Measurements from ENCODE around the gene IL1RL1.

The IL1RL1 gene

DNA sequence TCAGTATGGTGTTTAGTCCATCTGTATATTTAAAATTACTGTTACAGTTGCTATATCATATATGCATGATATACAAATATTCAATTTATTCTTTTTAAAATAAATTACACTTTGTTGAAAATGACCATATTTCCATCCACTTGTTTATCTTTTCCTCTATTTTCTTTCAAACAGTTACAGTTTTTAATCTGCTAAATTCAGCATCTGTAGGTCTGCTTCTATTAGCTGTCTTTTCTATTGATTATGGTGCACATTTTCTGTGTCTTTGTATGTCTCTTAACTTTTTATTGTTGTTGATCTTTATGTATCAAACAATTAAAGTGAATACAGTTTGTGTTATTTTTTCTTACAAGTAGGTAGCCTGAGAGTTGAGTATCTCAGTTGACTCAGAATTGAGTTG lies 72.4 kb downstream of the IL1RL1 start:
- peaks cover 28% of the 10 kb centered on the region; the same call in 1 of the 2 replicates for H3K9me3 ChIP-seq (ENCODE audit: insufficient read depth, low read depth, low read length)

DNA sequence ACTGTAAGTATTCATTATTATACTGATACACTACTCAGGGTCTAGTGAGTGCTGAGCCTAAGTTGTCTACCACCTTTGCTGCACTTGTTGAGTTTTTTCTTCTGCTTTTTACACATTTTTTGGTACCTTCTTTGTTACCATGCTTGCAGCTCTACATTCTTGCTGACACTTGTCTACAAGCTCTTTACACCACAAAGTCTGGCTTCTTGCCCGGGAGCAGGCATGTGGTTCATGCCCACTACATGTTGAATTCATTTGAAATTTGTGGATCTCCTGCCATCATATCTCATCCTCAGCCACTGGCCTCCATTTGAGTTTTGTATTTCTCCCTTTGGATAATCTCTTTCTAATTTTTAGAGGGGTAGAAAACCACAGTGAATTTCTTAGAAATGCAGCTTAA lies 74.2 kb downstream of the IL1RL1 start:
- H3K27ac ChIP-seq (ENCODE audit: low read depth, low read length): no peak overlapping the region
- H3K9ac ChIP-seq (ENCODE audit: low read depth, low read length): no peak overlapping the region
- WGBS: 90% methylated on average over 1 of the region's 1 CpG
- H3K27me3 ChIP-seq (ENCODE audit: insufficient read depth, low read length): no peaks in the 10 kb centered on the region
- H3K36me3 ChIP-seq (ENCODE audit: insufficient read depth, low read length): no peaks in the 10 kb centered on the region
- H3K4me1 ChIP-seq (ENCODE audit: insufficient read depth, low read length): no peaks in the 10 kb centered on the region
- H3K9me3 ChIP-seq (ENCODE audit: insufficient read depth, low read depth, low read length): peaks cover 28% of the 10 kb centered on the region; the same call in 1 of the 2 replicates
- no peak overlapping the region for H3K4me3 ChIP-seq (ENCODE audit: low read length)

More for the DNA sequence above, 72.4 kb downstream of the IL1RL1 start:
- no peaks in the 10 kb centered on the region for H3K4me1 ChIP-seq (ENCODE audit: insufficient read depth, low read length)
- no peaks in the 10 kb centered on the region for H3K36me3 ChIP-seq (ENCODE audit: insufficient read depth, low read length)
- no peaks in the 10 kb centered on the region for H3K27me3 ChIP-seq (ENCODE audit: insufficient read depth, low read length)
- H3K27ac ChIP-seq (ENCODE audit: low read depth, low read length): no peak overlapping the region
- no peak overlapping the region for H3K4me3 ChIP-seq (ENCODE audit: low read length)
- H3K9ac ChIP-seq (ENCODE audit: low read depth, low read length): no peak overlapping the region

DNA sequence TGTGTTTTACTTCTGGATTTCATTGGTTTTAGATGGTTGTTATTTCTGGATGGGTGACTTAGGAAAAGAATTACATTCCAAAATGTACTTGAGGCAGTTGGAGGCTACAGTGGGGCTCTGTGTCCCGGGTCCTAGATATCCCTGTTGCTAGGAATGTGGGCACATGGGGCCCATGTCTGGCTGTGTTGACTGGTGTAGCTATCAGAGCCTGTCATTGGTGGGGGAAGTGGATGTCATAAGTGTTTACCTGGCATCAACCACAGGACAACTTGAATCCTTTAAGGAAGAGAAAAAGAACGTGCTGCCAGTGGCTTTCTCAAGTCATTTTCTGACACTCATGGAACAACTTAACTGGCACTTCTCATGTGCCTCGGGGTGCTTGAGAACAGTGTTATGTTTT lies 74.6 kb downstream of the IL1RL1 start:
- no peak overlapping the region for H3K9ac ChIP-seq (ENCODE audit: low read depth, low read length)
- H3K27me3 ChIP-seq (ENCODE audit: insufficient read depth, low read length): no peaks in the 10 kb centered on the region
- peaks cover 28% of the 10 kb centered on the region; the same call in 1 of the 2 replicates for H3K9me3 ChIP-seq (ENCODE audit: insufficient read depth, low read depth, low read length)
- WGBS: 93% methylated on average over 3 of the region's 3 CpGs
- H3K4me1 ChIP-seq (ENCODE audit: insufficient read depth, low read length): no peaks in the 10 kb centered on the region
- no peak overlapping the region for H3K27ac ChIP-seq (ENCODE audit: low read depth, low read length)
- no peaks in the 10 kb centered on the region for H3K36me3 ChIP-seq (ENCODE audit: insufficient read depth, low read length)
- H3K4me3 ChIP-seq (ENCODE audit: low read length): no peak overlapping the region

DNA sequence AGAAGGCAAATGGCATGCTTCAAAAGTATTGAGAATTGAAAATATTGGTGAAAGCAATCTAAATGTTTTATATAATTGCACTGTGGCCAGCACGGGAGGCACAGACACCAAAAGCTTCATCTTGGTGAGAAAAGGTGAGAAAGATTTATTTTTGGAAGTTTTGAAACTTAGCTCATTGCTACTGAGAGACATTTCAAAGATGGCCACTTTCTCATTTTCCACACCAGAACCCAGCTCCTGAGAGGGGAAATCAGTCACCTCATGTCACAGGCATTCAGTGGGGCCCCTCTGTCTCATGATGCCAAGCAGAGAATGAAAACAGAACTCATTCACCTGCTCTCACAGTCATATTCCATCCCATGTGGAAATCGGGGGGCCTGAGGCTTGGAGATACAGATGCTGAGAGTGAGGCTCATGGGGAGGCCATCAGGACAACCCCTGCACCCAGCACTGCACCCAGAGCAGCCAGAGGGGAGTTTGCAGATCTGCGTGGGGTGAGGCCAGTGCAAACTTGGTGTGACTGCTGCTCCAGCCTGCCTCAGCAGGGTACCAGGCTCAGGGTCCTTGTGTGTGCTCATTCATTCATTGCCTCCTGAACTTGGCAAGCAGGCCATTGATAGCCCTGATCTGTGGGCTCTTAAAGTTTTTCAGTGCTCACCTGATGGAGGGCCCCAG lies 75.6 kb downstream of the IL1RL1 start:
- Histone ChIP-seq H3K27ac (ENCODE audit: low read depth, low read length) (no peak overlapping the region), H3K27me3 (ENCODE audit: insufficient read depth, low read length) (no peaks in the 10 kb centered on the region), H3K36me3 (ENCODE audit: insufficient read depth, low read length) (no peaks in the 10 kb centered on the region), H3K9ac (ENCODE audit: low read depth, low read length) (no peak overlapping the region), H3K4me3 (ENCODE audit: low read length) (no peak overlapping the region), H3K4me1 (ENCODE audit: insufficient read depth, low read length) (no peaks in the 10 kb centered on the region), H3K9me3 (ENCODE audit: insufficient read depth, low read depth, low read length) (peaks cover 25% of the 10 kb centered on the region; the same call in 1 of the 2 replicates)
- 93% methylated on average over 3 of the region's 3 CpGs for WGBS

DNA sequence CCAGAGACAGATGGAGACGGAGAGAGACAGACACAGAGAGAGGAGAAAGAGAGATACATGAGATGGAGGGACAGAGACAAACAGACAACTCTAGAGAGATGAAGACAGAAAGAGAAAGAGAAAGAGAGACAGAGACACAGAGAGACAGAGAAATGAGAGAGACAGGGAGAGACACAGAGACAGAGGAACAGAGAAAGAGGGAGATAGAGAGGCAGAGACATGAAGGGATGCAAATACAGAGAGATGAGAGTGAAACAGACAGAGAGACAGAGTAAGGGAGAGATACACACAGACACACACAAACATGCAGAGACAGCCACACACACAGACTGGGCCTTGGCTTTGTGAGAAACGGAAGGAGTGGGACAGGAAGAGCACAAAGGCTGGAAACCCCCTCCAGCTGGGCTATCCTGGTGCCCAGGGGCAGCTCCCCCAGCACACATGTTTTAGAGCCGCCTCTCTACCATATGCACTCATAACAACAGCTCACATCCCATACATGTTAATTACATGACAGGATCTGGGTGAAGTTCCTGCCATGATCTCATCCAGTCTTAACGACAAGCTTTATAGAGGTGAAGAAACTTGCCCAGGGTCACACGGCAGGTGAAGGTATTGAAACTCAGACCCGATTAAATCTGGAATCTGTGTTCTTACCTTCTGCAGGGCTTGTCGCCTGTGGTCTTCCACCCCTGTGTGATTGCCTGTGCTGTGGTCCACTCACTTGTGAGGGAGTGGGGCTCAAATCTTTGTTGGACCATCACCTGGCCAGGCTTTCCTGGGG lies 76.6 kb downstream of the IL1RL1 start:
- WGBS: 91% methylated on average over 7 of the region's 7 CpGs
- Histone ChIP-seq H3K9ac (ENCODE audit: low read depth, low read length) (no peak overlapping the region), H3K4me3 (ENCODE audit: low read length) (no peak overlapping the region), H3K4me1 (ENCODE audit: insufficient read depth, low read length) (no peaks in the 10 kb centered on the region), H3K27me3 (ENCODE audit: insufficient read depth, low read length) (no peaks in the 10 kb centered on the region), H3K27ac (ENCODE audit: low read depth, low read length) (no peak overlapping the region), H3K9me3 (ENCODE audit: insufficient read depth, low read depth, low read length) (peaks cover 18% of the 10 kb centered on the region; the same call in 1 of the 2 replicates), H3K36me3 (ENCODE audit: insufficient read depth, low read length) (no peaks in the 10 kb centered on the region)

DNA sequence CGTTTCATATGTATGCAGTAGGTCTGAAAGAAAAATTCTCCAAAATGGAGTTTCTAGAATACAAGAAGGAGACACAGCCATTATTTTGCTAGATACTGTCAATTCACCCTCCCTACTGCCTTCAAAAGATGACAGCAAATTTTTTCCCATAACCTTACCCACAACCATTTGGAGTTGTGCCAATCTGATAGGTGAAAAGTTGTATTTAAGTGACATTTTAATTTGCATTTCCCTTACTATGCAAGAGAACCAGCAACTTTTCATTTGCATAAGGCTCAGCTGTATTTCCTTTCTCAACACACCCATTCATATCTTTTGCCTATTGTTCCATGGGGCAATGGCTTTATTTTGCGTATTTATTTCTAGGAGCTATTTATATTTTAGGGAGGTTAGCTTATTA lies 80.2 kb downstream of the IL1RL1 start:
- Histone ChIP-seq H3K27me3 (ENCODE audit: insufficient read depth, low read length) (no peaks in the 10 kb centered on the region), H3K27ac (ENCODE audit: low read depth, low read length) (no peak overlapping the region), H3K4me1 (ENCODE audit: insufficient read depth, low read length) (no peaks in the 10 kb centered on the region), H3K4me3 (ENCODE audit: low read length) (no peak overlapping the region), H3K36me3 (ENCODE audit: insufficient read depth, low read length) (no peaks in the 10 kb centered on the region), H3K9me3 (ENCODE audit: insufficient read depth, low read depth, low read length) (no peaks in the 10 kb centered on the region), H3K9ac (ENCODE audit: low read depth, low read length) (no peak overlapping the region)
- no CpG with 5 or more reads among the region's 2 CpGs for WGBS

DNA sequence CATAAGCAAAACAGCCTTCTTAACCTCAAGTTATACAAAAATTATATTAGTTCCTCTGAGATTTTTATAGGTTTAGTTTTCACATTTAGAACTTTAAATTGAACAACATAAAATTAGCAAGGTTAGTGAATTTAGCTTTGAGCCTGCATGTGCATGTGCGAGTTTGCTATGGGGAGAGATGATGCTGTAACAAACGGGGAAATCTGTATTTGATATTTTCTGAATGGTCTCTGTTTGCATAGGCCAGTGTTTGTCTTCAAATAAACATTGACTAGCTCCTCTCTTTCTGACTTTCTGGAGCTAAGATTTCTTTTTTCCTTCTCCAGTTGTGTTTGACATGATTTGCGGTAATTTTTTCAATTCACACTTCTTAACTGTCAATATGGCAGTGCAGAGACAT lies 80.7 kb downstream of the IL1RL1 start:
- H3K27me3 ChIP-seq (ENCODE audit: insufficient read depth, low read length): no peaks in the 10 kb centered on the region
- H3K4me3 ChIP-seq (ENCODE audit: low read length): no peak overlapping the region
- no peak overlapping the region for H3K27ac ChIP-seq (ENCODE audit: low read depth, low read length)
- no peaks in the 10 kb centered on the region for H3K36me3 ChIP-seq (ENCODE audit: insufficient read depth, low read length)
- H3K9me3 ChIP-seq (ENCODE audit: insufficient read depth, low read depth, low read length): no peaks in the 10 kb centered on the region
- no peaks in the 10 kb centered on the region for H3K4me1 ChIP-seq (ENCODE audit: insufficient read depth, low read length)
- WGBS: 64% methylated on average over 3 of the region's 3 CpGs
- no peak overlapping the region for H3K9ac ChIP-seq (ENCODE audit: low read depth, low read length)

DNA sequence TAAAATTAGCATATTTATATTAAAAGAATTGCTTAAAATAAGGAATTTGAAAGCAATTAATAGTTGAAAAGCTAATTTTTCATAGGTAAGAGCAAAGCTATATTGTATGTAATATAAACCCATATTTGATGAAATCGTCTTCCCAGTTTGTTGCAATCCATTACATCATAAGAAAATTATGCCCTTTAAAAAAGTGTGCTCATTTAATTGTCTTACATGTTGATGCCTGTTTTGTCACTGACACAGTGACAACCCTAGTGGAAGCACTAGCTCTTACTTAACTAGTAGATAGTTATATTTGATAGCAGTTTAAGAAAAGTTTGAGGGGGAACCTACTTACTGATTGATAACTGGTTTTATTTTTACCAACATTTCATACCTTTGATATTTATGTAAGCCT lies 81.6 kb downstream of the IL1RL1 start:
- H3K4me1 ChIP-seq (ENCODE audit: insufficient read depth, low read length): no peaks in the 10 kb centered on the region
- no peaks in the 10 kb centered on the region for H3K9me3 ChIP-seq (ENCODE audit: insufficient read depth, low read depth, low read length)
- H3K4me3 ChIP-seq (ENCODE audit: low read length): no peak overlapping the region
- no peaks in the 10 kb centered on the region for H3K36me3 ChIP-seq (ENCODE audit: insufficient read depth, low read length)
- no peak overlapping the region for H3K27ac ChIP-seq (ENCODE audit: low read depth, low read length)
- no peak overlapping the region for H3K9ac ChIP-seq (ENCODE audit: low read depth, low read length)
- no CpG with 5 or more reads among the region's 1 CpG for WGBS
- H3K27me3 ChIP-seq (ENCODE audit: insufficient read depth, low read length): no peaks in the 10 kb centered on the region

DNA sequence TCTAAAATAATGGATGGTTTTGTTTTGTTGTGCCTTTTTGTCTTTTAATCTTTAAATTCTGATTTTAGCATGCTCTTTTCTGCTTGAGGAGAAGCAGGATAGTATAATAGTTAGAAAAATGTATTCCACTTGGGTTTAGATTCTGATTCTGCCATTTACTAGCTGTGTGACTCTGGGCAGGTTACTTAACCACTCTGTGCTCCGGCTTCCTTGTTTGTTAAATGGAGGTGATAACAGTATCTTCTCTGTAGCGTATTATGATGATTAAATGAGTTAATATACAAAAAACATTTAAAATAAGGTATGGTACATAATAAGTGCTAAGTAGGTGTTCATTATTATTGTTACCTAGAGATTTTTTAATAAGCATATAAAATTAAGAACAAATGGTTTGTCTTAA lies 84.6 kb downstream of the IL1RL1 start:
- no peaks in the 10 kb centered on the region for H3K36me3 ChIP-seq (ENCODE audit: insufficient read depth, low read length)
- WGBS: 100% methylated on average over 1 of the region's 2 CpGs
- no peaks in the 10 kb centered on the region for H3K4me1 ChIP-seq (ENCODE audit: insufficient read depth, low read length)
- H3K9me3 ChIP-seq (ENCODE audit: insufficient read depth, low read depth, low read length): no peaks in the 10 kb centered on the region
- no peak overlapping the region for H3K27ac ChIP-seq (ENCODE audit: low read depth, low read length)
- H3K9ac ChIP-seq (ENCODE audit: low read depth, low read length): no peak overlapping the region
- H3K27me3 ChIP-seq (ENCODE audit: insufficient read depth, low read length): no peaks in the 10 kb centered on the region
- no peak overlapping the region for H3K4me3 ChIP-seq (ENCODE audit: low read length)

DNA sequence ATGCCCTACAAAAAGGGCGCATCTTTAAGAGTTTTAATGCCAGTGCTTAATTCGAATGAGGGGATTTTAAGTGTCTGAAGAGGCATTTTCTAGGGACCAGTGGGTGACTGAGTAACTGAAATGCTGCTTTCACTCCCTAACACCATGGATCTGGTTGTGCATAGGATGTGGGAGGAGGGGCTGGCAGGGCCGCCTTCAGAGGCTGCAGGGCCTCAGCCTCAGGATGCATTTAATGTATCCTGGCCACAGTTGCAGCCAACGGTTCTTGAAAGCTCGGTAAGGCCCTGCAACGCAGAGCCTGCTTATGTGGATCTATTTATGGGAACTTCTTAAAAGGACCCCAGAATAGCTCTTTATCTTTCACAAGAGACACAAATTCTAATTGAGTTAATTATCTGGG lies 85.8 kb downstream of the IL1RL1 start:
- WGBS: 82% methylated on average over 6 of the region's 6 CpGs

DNA sequence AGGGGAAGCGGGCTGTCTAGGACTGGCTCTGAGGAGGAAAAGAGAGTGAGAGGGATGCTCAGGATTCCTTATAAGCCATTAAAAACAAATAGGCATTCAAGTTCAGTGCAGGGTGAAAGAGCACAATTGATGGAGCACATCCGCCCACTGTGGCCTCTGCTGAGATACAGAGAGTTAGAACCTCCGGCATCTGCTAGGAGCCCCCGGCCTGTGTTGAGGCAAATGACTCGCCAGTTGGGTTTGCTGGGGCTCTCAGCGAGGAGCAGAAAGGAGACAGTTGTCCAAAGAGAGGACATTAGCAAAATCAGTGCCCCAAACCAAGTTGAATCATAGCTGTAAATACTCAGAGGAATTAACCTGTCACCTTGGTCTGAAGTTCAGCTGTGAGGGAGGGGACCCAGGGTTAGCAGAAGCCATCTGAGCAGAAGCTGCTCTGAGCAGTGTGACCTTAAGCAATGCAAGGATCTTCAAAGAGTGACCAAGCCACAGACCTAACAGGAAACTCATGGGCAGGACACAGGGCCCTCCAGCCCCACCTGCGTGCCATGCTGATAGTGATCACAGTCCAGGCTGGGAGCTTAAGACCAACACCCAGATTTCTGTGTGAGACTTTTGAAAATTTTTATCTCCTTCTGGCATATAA lies 88.3 kb downstream of the IL1RL1 start:
- no peak overlapping the region for H3K4me3 ChIP-seq (ENCODE audit: low read length)
- 91% methylated on average over 7 of the region's 7 CpGs for WGBS
- no peak overlapping the region for H3K27ac ChIP-seq (ENCODE audit: low read depth, low read length)
- H3K27me3 ChIP-seq (ENCODE audit: insufficient read depth, low read length): no peaks in the 10 kb centered on the region
- H3K9me3 ChIP-seq (ENCODE audit: insufficient read depth, low read depth, low read length): no peaks in the 10 kb centered on the region
- H3K36me3 ChIP-seq (ENCODE audit: insufficient read depth, low read length): no peaks in the 10 kb centered on the region
- no peak overlapping the region for H3K9ac ChIP-seq (ENCODE audit: low read depth, low read length)
- no peaks in the 10 kb centered on the region for H3K4me1 ChIP-seq (ENCODE audit: insufficient read depth, low read length)

More for the DNA sequence above, 85.8 kb downstream of the IL1RL1 start:
- Histone ChIP-seq H3K27me3 (ENCODE audit: insufficient read depth, low read length) (no peaks in the 10 kb centered on the region), H3K9me3 (ENCODE audit: insufficient read depth, low read depth, low read length) (no peaks in the 10 kb centered on the region), H3K4me1 (ENCODE audit: insufficient read depth, low read length) (no peaks in the 10 kb centered on the region), H3K4me3 (ENCODE audit: low read length) (no peak overlapping the region), H3K9ac (ENCODE audit: low read depth, low read length) (no peak overlapping the region), H3K27ac (ENCODE audit: low read depth, low read length) (no peak overlapping the region), H3K36me3 (ENCODE audit: insufficient read depth, low read length) (no peaks in the 10 kb centered on the region)

Data from HUES64 (cell line).